Stomach (tissue), 4 donors: ENCODE results near the gene CD101.

ENCODE experiments used
- CTCF ChIP-seq, 7 experiments: fragments of 450-650 bp in 4 of 7; fragments of 200-600 bp in 3 of 7; sonication (generic) in 3 of 7; IDR thresholded peaks; one replicate each; pipeline ENCODE4 v1.5.1; 2016 to 2019; ENCODE audit warnings: antibody characterized with exemption in 7 of 7, control low read depth in 2 of 7, mild to moderate bottlenecking in 1 of 7
- EP300 ChIP-seq: sonication (generic); formaldehyde crosslinking; IDR thresholded peaks from one replicate; pipeline ENCODE4 v1.6.1; 2017; ENCODE audit warnings: antibody characterized with exemption
- POLR2A ChIP-seq, 4 donors: fragments of 450-650 bp; IDR thresholded peaks; one replicate each; pipeline ENCODE4 v1.6.1; 2016; ENCODE audit warnings: antibody characterized with exemption in 4 of 4, control low read depth in 2 of 4, mild to moderate bottlenecking in 1 of 4, moderate library complexity in 1 of 4

GRCh38 chr1:116988908-116989307, 12.7 kb upstream of the CD101 start:
- TF ChIP-seq CTCF (IDR thresholded peaks at IDR 0.05) (no peak), POLR2A (IDR thresholded peaks at IDR 0.05) (no peak), EP300 (no peak)
